Measurements from ENCODE around the gene SCN4B.

Gene SCN4B

GRCh38 chr11:118102721-118103261 lies 49.8 kb downstream of the SCN4B start:
- DNase-seq (ENCODE audit: low read depth in 2 of 3, low spot score in 2 of 3) = no peak

DNA sequence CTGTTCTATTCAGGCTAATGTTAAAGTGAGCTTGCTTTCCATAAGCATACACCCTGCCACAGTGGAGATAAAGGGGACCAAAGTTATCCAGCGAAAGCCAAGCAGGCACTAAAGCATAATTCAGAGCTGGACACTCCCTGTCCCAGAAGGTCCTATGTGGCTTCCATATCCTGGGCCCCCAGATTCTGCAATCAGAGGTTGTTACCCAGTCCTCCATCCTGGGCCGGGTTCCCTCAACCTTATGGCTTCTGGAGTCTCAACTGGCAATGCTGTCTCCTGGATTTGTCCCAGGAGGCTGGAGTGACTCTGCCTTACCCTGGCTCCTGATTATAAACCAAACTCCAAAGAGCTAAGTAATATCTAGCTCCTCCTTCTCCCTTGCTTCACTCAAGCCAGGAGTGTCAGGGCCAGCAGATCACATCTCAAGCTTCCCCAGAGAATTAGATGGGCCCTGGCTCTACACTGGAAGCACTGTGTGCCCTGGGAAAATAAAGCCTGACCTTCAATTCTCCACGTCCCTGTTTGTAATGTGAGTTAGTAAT lies 51.9 kb downstream of the SCN4B start:
- no peak for DNase-seq (ENCODE audit: low read depth in 2 of 3, low spot score in 2 of 3)

GRCh38 chr11:118099838-118100556 lies 52.6 kb downstream of the SCN4B start:
- DNase-seq (ENCODE audit: low read depth in 2 of 3, low spot score in 2 of 3) = no peak

GRCh38 chr11:118098996-118099837 lies 53.4 kb downstream of the SCN4B start:
- no peak for DNase-seq (ENCODE audit: low read depth in 2 of 3, low spot score in 2 of 3)

GRCh38 chr11:118095967-118096367 lies 56.7 kb downstream of the SCN4B start:
- DNase-seq (ENCODE audit: low read depth in 2 of 3, low spot score in 2 of 3) = no peak

DNA sequence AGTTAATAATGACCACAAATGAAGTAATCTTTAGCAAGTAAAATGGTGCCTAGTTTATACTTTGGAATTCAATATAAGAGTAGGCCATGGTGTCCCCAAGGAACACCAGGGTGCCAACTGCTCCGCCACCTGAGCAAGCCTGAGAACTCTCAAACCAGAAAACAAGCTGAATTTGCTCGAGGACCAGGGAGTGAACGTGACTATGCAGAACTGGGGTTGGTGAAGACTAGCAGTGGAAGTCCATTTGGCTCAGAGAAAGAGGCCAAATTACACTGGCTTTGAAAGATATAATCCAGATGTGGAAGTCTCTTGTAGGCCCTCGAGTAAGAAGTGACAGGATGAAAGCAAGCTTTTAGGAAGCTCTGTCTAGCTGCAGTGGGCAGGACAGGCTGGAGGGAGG lies 57.1 kb downstream of the SCN4B start:
- no peak for DNase-seq (ENCODE audit: low read depth in 2 of 3, low spot score in 2 of 3)

DNA sequence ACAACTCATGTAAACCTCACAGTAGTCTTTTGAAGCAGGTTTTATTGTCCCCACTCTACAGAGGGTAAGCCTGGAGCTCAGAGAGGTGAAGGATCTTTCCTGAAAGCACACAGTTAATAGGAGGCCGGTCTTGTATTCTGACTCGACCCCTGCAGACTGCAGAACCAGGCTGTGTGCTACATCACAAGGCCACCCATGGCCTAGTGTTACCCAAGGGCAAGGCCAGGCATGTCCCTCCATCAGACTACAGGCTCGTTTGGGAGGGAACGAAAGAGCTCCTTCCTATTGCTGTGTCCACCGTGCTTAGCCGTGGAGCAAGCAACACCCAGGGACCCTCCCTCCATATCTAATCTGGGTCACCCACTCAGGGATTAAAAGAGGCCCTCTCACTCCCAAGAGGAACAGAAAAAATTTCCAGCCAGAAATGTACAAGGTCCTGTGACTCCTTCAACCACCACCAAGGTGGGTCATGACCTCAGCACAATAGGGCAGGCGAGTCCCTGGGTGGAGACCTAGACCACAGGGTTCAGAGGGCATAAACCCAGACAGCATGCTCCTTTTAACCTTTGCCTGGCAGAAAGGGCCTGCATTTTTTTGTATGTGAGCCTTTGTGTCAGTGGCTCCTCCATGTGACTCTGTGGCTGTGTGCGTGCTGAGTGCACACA lies 59.6 kb downstream of the SCN4B start:
- DNase-seq (ENCODE audit: low read depth in 2 of 3, low spot score in 2 of 3) = no peak

DNA sequence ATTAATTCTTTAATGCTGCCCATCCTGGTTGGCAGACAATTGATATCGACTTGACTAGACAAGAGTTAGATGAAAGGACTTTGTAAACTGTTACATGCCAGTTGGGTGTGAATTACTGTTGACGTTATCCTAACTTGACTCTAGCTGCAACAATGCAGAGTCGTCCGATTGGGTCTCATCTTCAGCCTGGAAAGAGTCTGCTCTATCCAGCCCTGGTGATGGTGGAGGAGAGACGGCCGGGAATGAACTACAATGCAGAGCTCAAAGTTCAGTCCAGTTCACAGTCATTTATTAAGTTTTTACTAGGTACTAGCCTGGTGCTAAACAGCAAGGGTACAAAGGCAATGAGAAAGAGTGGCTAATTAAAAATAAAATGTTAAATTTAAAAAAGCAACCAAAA lies 60.9 kb downstream of the SCN4B start:
- DNase-seq (ENCODE audit: low read depth in 2 of 3, low spot score in 2 of 3) = no peak

DNA sequence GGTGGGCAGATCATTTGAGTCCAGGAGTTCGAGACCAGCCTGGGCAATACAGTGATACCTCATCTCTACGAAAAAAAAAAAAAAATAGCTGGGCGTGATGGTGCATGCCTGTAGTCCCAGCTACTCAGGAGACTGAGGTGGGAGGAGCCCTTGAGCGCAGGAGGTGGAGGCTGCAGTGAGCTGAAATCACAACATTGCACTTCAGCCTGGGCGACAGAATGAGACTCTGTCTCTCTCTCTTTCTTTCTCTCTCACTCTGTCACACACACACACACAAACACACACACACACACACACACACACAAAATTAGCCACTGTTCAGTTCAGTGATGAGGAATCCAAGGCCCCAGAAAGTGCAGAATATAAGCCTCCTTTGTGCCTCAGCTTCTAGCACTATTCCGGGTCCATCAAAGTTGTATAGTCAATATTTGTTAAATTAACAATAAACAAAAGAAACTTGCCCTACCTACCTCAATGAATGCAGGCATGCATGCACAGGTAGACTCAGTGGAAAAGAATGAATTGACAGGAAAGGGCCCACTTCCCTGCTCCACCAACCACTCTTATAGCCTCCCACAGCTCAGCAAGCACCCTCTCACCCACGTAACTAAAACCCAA lies 62.0 kb downstream of the SCN4B start:
- DNase-seq (ENCODE audit: low read depth in 2 of 3, low spot score in 2 of 3) = no peak

DNA sequence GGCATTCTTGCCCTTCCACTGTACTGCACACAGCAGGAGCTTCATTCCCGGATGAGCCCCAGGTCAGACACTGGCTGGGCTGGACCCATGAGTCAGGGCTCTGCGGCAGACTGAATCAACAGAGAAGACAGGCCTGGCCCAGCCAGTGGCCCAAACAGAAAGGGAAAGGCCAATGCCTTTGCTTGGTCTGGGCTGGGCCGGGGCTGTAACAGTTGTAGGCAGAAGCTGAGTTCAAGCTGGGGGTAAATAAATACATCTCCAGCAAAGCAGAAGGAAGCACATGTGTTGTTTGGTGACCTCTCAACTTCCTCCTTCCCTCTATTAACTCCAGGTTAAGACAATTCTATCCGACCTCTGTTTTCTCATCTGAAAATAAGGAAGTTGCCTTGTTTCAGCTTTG lies 64.1 kb downstream of the SCN4B start:
- DNase-seq (ENCODE audit: low read depth in 2 of 3, low spot score in 2 of 3) = no peak

- DNase-seq (ENCODE audit: low read depth in 2 of 3, low spot score in 2 of 3) = no peak
Observed at GRCh38 chr11:118087931-118088330, 64.7 kb downstream of the SCN4B start.

DNA sequence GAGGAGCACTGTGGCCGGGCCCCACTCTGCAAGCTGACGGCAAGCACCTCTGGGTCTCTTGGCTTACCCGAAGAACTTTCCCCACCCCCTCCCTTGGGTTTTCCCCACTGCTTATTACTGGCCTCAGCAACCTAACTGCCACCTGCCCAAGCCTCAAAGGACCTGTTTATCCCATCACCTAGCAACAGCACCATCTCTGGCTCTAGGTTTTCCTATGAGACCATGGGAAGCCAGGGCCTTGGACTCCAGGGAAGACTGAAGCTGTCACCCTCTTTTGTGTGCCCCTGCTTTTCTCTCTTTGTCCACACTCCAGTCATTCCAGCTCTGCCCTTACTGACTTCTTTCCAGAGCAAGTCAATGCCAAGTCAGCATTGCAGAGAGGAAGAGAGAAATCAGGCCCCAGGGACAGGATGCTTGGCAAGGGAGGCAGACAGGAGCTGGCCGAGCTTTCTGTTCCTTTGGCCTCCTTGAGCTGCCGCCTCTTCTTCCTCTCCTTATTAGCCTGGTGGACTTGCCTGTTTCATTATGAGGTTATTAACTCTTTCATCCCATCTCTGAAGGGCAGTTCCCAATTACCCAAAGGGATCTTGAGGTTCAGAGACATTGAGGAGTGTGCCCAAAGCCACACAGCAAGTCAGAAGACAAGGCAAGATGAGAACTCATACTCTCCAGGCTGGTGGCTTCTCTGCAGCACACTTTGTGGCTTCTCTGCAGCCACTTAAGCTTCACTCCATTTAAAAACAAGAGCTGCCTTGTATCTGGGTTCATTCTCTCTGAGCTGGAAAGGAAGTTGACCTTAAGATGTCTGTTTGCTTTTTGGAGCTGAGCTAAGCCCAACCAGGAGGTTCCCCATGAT lies 65.5 kb downstream of the SCN4B start, which contains the start of gene SMIM35:
TSS of gene SMIM35 (minus strand) at position 51 of the 856 bp plus-strand sequence. CDS start 206 bp downstream, outside the sequence.
- no peak for DNase-seq (ENCODE audit: low read depth in 2 of 3, low spot score in 2 of 3)

DNA sequence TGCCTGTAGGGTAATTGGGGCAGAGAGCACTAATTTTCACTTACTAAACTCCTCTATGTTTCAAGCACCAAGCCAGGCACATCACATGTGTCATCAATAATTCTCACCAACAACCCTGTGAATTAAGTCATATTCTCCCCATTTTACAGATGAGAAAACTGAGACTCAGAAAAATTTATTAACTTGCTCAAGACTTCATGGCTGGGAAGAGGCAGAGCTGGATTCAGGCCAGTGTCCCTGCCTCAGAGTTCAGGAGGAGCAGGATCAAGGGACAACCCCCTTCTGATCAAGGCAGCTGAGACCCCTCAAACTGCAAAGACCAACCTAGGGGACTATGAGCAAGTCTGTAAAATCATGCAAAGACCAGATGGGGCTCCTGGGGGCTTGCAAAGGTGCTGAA lies 68.0 kb downstream of the SCN4B start:
- no peak for DNase-seq (ENCODE audit: low read depth in 2 of 3, low spot score in 2 of 3)

DNA sequence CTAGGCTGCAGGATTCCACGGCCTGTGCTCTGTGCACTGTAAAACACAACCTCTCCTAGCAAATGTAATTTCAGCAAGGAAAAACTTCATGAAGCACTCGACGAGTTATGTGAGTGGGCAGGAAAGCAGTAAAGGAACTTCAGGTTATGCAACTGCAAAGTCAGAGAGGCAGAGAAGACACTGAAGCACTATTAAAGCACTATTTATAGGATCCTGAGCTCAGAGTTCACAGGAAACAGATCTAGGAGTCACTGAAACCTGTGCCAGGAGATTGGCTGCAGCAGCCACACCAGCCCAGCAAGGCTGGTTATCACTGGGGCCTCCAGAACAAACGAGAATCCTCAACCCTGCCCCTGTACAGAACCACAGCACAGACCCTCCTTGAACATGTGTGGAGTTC lies 68.4 kb downstream of the SCN4B start:
- no peak for DNase-seq (ENCODE audit: low read depth in 2 of 3, low spot score in 2 of 3)

All from activated CD8-positive, alpha-beta memory T cell treated with anti-CD3 and anti-CD28 coated beads for 48 hours (primary cell).